ENCODE data around the gene GRB10.
"Not testable (repeated sequence)": the region's sequence is repeated elsewhere in the genome, so short reads cannot be mapped to it uniquely, and the experiment has no call there.

Gene GRB10

DNA sequence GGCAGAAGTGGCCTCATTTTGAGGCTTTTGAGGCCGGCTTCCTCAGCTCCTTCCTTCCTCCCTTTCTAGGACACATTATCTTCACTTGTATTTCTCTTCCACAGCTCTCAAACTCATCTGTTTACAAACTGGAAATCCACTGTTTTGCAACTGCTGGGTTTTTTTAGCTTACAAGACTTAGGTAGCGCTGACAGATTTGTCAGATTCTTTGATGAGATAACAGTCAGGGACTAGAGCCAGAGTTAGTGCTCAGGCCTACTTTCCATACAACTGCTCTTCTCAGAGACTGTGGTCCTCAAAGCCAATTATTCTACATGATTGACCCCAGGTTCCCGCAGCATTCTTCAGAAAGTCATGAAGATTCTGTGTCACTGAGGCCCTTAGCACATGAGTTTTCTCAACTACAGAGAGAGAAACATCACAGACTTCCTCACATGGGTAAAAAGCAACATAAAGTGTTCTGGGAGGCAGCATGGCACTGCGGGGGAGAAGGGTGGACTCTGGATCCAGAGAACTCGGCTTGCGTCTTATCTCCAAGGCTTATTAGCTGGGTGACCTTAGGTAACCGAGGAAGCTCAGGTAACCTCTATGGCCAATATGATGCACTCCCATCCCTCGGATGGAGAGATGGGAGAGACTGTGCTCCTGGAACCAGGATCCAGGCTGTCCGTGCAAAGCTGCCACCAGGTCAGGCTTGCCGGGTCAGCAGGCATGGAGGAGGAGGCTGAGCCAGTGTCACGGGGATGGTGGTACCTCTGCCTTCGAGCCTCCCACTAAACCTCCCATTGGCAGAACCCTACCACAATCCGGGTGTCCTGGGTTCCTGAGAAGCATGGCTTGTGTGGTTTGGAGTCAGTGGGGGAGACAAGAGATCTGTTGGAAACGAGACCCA, 228.0 kb downstream of the GRB10 start:
- no peak for DNase-seq (ENCODE audit: low read depth, low spot score)

DNA sequence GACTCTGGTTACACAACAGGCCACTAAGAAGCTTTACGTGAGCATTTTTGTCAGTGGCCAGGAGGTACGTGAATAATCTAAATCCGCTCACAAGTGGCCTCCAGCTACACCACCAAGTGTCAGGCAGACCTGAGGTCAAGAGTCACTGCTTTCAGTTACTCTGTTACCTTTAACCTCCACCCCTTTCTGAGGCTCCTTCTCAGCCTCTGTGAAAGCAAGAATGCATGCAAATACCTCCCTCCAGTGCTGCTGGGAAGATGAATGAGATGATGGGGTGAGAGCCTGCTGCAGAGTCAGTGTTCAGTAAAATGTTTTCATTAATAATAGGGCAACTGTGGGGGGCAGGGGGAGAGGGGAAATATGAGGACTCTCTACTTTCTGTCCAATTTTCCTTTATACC, 228.7 kb downstream of the GRB10 start:
- DNase-seq (ENCODE audit: low read depth, low spot score), result no peak

DNA sequence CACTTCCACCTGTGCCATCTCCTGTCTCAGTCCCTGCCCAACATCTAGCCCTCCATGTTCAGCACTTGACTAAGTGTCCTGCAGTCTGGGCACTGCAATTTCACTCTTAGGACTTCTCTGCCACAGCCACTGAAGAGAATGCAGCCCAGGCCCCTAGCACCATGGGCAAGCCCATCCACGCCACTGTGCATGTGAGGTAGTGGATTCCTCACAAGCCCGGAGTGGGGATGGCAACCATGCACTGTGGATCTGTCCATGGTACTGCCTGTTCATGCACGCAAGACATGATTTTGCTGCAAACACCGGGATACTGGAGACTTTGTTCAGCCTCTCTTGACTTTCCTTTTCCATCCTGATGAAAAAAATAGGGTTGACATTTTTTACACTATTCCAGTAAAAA, 229.8 kb downstream of the GRB10 start:
- DNase-seq (ENCODE audit: low read depth, low spot score), result no peak

DNA sequence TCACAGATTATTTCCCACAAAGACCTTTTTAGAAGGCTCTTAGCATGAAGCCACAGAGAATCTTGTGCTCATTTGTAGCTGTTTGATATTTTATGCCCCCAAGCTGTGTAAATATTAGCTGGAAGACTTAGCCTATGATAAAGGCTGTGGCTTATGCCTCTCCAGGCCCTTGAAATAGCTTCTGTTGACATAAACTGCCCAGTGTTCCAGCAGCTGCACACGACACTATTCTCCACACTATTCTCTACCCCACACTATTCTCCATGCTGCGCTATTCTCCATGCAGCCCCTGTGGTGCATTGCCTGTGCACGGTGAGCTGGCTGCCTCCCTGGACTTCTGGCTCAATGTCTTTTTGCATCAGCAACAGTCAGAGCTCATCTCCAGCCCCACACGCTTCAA, 230.6 kb downstream of the GRB10 start:
- no peak for DNase-seq (ENCODE audit: low read depth, low spot score)

DNA sequence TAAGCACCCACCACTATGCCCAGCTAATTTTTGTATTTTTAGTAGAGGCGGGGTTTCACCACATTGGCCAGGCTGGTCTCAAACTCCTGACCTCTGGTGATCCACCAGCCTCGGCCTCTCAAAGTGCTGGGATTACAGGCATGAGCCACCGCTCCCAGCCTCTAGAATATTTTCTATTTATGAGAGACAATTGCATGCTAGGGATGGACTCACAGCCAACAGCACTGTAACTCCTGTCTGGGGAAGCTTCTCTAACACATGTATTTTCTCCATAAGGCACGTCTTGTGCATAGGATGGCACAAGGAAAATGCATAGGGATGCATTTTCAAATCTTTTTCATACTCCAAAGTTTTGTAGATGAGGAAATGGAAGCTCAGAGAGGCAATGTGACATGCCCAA, 237.1 kb downstream of the GRB10 start:
- DNase-seq (ENCODE audit: low read depth, low spot score), result not testable (repeated sequence)

DNA sequence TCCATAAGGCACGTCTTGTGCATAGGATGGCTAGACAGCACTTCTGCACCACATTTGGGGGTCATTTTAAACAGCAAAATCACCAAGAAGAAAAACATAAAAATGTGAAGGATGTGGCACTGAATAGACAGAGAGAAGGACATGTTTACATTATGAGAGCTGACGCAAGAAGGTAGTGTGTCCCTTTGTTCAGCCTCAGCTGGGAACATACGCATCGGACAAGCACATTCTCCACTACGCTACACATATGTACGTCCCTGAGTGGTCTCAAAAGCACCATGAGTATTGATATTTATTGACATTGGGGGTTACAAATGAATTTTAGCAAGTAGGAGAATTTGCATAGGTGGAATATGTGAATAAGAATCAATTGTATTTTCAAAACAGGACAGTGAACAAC, 237.7 kb downstream of the GRB10 start:
- no peak for DNase-seq (ENCODE audit: low read depth, low spot score)

DNA sequence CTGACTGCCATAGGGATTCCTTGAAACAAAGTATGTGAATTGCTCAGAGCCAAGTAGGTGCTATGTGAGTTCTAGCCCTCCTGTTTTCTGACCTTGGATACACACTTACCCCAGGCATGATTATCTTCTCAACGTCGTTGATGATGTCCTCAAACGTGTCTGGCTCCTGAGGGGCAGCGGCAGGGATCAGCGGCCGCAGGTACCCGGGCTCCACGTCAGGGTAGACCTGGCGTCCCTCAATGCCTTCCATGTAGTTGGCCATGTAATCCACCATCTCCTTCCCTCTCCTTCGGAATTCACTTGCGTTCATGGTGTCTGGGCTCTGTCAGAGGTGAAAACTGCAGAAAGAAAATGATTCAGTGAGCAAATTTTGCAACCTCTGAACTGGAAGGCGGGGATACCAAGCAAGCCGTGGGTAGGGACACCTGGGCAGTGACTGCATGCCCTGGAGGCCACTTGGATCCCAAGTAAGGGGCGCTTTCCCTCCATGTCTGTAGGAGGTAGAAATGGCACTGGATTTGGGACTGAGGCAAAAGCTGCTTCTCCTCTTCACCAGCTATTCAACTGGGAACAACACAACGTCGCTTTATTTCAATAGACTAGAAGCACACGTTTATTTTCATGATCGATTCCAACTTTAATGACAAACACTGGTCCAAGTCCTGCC, 238.8 kb downstream of the GRB10 start:
- no peak for DNase-seq (ENCODE audit: low read depth, low spot score)

DNA sequence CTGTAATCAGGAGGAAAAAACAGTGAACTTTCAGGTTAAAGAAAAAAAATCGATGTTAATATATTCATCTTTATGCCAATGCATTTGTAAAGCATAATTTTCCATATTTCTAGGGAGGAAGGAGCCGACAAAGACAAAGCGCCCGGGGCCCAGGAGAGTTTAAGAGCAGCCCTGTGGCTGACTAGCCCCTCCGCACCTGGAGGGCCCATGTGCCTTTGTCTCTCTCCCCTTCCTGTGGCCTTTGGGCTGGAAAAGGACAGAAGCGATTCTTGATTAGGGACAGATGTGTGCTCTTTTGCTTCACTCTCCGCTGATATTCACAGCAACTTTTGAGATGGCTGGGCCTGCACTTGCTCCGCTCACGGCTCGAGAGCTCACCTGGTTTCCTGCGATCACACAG, 240.6 kb downstream of the GRB10 start:
- no peak for DNase-seq (ENCODE audit: low read depth, low spot score)

DNA sequence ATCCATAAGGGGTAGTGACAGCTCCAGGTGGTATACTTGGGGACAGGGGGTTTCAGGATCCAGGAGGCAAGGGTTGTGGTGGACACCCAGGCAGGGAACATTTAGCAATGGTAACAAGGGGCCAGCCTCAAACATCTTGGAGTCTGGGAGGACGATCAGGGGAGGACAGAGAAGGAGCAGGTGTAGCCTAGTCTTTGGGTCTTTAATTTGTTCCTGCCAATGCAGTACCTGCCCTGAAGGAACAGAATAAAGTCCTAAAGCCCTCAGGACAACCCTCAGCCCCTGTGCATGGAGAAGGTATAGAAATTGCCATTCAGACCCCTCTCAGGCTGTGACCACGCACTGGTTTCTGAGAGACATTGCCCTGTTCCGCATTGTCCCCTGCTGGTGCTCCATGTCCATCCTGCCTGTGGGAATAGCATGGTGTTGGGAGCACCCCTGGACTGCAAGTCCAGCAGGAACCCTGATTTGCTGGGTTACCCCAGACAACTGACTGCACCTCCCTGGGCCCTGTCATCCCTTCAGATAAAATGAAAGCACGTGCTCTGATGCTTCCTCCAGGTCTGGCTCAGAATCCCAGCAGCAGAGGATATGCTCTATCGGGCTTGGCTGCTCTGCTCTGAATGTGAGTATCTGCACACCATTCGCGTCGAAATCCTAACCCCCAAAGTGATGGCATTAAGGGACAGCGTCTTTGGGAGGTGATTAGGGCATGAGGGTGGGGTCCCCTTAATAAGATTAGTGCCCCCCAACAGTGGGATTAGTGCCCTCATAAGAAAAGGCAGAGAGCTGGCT, 241.7 kb downstream of the GRB10 start:
- no peak for DNase-seq (ENCODE audit: low read depth, low spot score)
